Parathyroid adenoma (tissue), 2 donors: Measurements from ENCODE around the gene GRM7.

Source experiments
- H2AFZ ChIP-seq: fragments of 300-600 bp; sonication (generic); one replicate; pipeline ENCODE4 v1.7.0; 2017; ENCODE audit warnings: antibody characterized with exemption, mild to moderate bottlenecking
- H3K27ac ChIP-seq: fragments of 300-600 bp; sonication (generic); one replicate; pipeline ENCODE4 v1.7.0; 2017
- H3K27me3 ChIP-seq: fragments of 300-600 bp; sonication (generic); one replicate; pipeline ENCODE4 v1.7.0; 2017; ENCODE audit warnings: low read length; ENCODE audit not compliant: control insufficient read depth, insufficient read depth
- H3K36me3 ChIP-seq: fragments of 300-600 bp; sonication (generic); one replicate; pipeline ENCODE4 v1.7.0; 2017; ENCODE audit warnings: low read length; ENCODE audit not compliant: control insufficient read depth, insufficient read depth
- H3K4me1 ChIP-seq: fragments of 300-600 bp; sonication (generic); one replicate; pipeline ENCODE4 v1.7.0; 2017; ENCODE audit warnings: control low read depth
- H3K4me2 ChIP-seq: fragments of 300-600 bp; sonication (generic); one replicate; pipeline ENCODE4 v1.7.0; 2017; ENCODE audit warnings: low read length
- H3K4me3 ChIP-seq: fragments of 300-600 bp; sonication (generic); one replicate; pipeline ENCODE4 v1.7.0; 2017; ENCODE audit warnings: low read depth, low read length
- H3K79me2 ChIP-seq: fragments of 300-600 bp; sonication (generic); one replicate; pipeline ENCODE4 v1.7.0; 2017; ENCODE audit warnings: control low read depth
- H3K9ac ChIP-seq: fragments of 300-600 bp; sonication (generic); one replicate; pipeline ENCODE4 v1.7.0; 2017; ENCODE audit warnings: mild to moderate bottlenecking
- H3K9me3 ChIP-seq: fragments of 300-600 bp; sonication (generic); one replicate; pipeline ENCODE4 v1.7.0; 2017; ENCODE audit warnings: low read length; ENCODE audit not compliant: control insufficient read depth
- TF ChIP-seq, protein P1 (sequence below): fragments of 300-600 bp; sonication (generic); IDR thresholded peaks from one replicate; pipeline ENCODE4 v1.7.0; 2017; ENCODE audit warnings: antibody characterized with exemption, mild to moderate bottlenecking
- donor health status: primary hyperparathyroidism.

GRM7 gene

GRCh38 chr3:7456386-7456785, 595.5 kb downstream of the GRM7 start:
- TF ChIP-seq, protein P1, sequence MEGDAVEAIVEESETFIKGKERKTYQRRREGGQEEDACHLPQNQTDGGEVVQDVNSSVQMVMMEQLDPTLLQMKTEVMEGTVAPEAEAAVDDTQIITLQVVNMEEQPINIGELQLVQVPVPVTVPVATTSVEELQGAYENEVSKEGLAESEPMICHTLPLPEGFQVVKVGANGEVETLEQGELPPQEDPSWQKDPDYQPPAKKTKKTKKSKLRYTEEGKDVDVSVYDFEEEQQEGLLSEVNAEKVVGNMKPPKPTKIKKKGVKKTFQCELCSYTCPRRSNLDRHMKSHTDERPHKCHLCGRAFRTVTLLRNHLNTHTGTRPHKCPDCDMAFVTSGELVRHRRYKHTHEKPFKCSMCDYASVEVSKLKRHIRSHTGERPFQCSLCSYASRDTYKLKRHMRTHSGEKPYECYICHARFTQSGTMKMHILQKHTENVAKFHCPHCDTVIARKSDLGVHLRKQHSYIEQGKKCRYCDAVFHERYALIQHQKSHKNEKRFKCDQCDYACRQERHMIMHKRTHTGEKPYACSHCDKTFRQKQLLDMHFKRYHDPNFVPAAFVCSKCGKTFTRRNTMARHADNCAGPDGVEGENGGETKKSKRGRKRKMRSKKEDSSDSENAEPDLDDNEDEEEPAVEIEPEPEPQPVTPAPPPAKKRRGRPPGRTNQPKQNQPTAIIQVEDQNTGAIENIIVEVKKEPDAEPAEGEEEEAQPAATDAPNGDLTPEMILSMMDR: no peak
- no peaks in the 10 kb centered on the region for H3K79me2 ChIP-seq
- no peaks in the 10 kb centered on the region for H3K36me3 ChIP-seq
- H3K27ac ChIP-seq: no peak overlapping the region
- H3K4me2 ChIP-seq: no peak overlapping the region
- no peak overlapping the region for H3K4me3 ChIP-seq
- H3K27me3 ChIP-seq: no peaks in the 10 kb centered on the region
- H3K4me1 ChIP-seq: no peaks in the 10 kb centered on the region
- no peak overlapping the region for H3K9ac ChIP-seq
- H3K9me3 ChIP-seq: no peaks in the 10 kb centered on the region
- H2AFZ ChIP-seq: no peak overlapping the region

DNA sequence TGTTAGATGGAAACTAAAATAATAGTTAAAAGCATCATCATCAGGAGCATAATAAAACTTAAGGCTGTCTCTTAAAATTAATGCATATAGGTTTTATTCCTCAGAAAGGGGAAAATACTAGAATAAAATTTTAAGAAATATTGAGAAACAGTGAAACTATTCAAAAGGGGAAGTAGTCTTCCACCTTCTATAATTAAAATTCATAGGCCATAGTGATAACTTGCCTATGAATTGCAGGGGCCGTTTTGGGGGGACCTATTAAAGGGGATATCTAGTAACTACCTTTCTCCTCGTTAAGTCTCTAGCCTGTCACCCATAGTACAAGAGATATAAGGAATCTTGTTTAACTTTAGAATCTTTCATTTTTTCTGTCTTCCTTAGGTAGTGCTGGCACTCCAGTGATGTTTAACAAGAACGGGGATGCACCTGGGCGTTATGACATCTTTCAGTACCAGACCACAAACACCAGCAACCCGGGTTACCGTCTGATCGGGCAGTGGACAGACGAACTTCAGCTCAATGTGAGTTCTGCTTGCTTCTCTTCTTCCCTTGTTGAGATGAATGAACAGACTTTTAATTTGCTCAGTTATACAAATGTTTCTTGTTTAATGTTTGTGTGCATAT, 600.4 kb downstream of the GRM7 start:
- TF ChIP-seq, protein P1: no peak

DNA sequence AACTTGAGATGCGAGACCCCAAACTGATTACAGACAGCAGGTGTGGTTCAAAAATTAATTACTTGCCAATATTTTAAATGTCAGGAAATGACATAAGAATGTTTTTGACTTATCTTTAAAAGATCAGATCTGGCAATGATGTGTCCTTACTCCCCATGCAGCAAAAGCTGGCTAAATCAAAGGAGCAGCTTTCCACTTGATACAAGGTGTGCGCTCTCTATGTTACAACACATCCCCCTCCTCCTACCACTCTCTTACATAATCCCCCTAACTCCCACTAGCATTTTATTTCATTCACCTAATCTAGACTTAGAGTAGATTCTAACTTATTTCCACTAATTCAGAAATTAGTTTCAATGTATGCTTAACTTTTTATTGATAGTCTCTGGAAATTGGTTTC, 609.0 kb downstream of the GRM7 start:
- H3K27me3 ChIP-seq: no peaks in the 10 kb centered on the region
- no peak overlapping the region for H3K4me2 ChIP-seq
- H3K4me3 ChIP-seq: no peak overlapping the region
- H3K4me1 ChIP-seq: no peaks in the 10 kb centered on the region
- H3K36me3 ChIP-seq: no peaks in the 10 kb centered on the region
- no peak overlapping the region for H3K9ac ChIP-seq
- no peak overlapping the region for H3K27ac ChIP-seq
- H3K79me2 ChIP-seq: no peaks in the 10 kb centered on the region
- no peaks in the 10 kb centered on the region for H3K9me3 ChIP-seq
- no peak overlapping the region for H2AFZ ChIP-seq
- TF ChIP-seq, protein P1: no peak

More for the DNA sequence above, 600.4 kb downstream of the GRM7 start:
- Histone ChIP-seq H3K27ac (no peak overlapping the region), H3K9ac (no peak overlapping the region), H3K4me1 (no peaks in the 10 kb centered on the region), H3K9me3 (no peaks in the 10 kb centered on the region), H3K4me3 (no peak overlapping the region), H3K36me3 (no peaks in the 10 kb centered on the region), H3K27me3 (no peaks in the 10 kb centered on the region), H3K79me2 (no peaks in the 10 kb centered on the region), H2AFZ (no peak overlapping the region), H3K4me2 (no peak overlapping the region)

GRCh38 chr3:7484636-7485035, 623.7 kb downstream of the GRM7 start:
- Histone ChIP-seq H3K79me2 (no peaks in the 10 kb centered on the region), H3K27me3 (no peaks in the 10 kb centered on the region), H3K27ac (no peak overlapping the region), H3K4me2 (no peak overlapping the region), H3K9ac (no peak overlapping the region), H3K9me3 (no peaks in the 10 kb centered on the region), H3K4me3 (no peak overlapping the region), H3K4me1 (no peaks in the 10 kb centered on the region), H3K36me3 (no peaks in the 10 kb centered on the region), H2AFZ (no peak overlapping the region)
- TF ChIP-seq, protein P1: no peak

DNA sequence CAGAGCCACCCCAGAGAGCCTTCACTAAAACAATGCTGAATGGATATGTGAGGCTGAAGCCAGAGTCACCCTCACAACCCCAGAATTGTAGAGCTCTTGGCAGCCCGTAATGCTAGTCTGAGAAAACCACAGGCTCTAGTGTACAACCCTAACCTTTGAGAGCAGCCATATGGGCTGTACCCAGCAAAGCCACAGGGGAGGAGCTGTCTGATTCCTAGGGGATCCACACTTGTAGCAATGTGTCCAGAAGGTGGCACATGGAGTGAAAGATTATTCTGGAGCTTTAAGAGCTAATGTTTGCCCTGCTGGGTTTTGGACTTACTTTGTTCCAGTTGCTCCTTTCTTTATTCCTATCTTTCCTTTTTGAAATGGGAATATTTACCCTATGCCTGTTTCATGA, 626.8 kb downstream of the GRM7 start:
- no peaks in the 10 kb centered on the region for H3K9me3 ChIP-seq
- H3K79me2 ChIP-seq: no peaks in the 10 kb centered on the region
- H3K4me3 ChIP-seq: no peak overlapping the region
- H3K27ac ChIP-seq: no peak overlapping the region
- H3K4me1 ChIP-seq: no peaks in the 10 kb centered on the region
- H2AFZ ChIP-seq: no peak overlapping the region
- no peaks in the 10 kb centered on the region for H3K27me3 ChIP-seq
- no peak overlapping the region for H3K9ac ChIP-seq
- TF ChIP-seq, protein P1: no peak
- no peak overlapping the region for H3K4me2 ChIP-seq
- H3K36me3 ChIP-seq: no peaks in the 10 kb centered on the region
